PC-3 (cell line): Measurements from ENCODE around the gene PKP3. TPM values are rescaled to one million over a fixed set of nuclear protein-coding genes. Genes with fewer than 3 reads are reported as not detected.

Source experiments
- ATAC-seq: fragments of 200-7000 bp; cut with Tn5 transposase; 2 replicates; pipeline ENCODE4 v1.9.1; 2020; ENCODE audit warnings: mild to moderate bottlenecking, moderate library complexity
- BruUV-seq: library from RNA; stranded (reverse); fragments of 400-500 nt; replicated peaks from 2 replicates; lab custom pipeline; 2021; lab: Mats Ljungman, UMichigan
- CTCF ChIA-PET: fragments of 300-600 bp; sonication (Branson Sonifier 250); formaldehyde crosslinking; loops from one replicate; lab custom pipeline; 2022; ENCODE audit warnings: antibody characterized with exemption; lab: Charles Lee
- POLR2A ChIA-PET: fragments of 300-600 bp; sonication (Branson Sonifier 250); formaldehyde crosslinking; loops from one replicate; lab custom pipeline; 2022; ENCODE audit warnings: antibody characterized with exemption; ENCODE audit not compliant: unreplicated experiment; lab: Charles Lee
- DNase-seq: peaks from one replicate; pipeline ENCODE4 v3.0.0-alpha.2; 2015
- H2AFZ ChIP-seq: fragments of 300-600 bp; sonication (generic); 2 replicates; pipeline ENCODE4 v1.6.0; 2016; ENCODE audit warnings: antibody characterized with exemption, low read length
- H3F3A ChIP-seq: fragments of 300-600 bp; sonication (generic); one replicate; pipeline ENCODE4 v1.6.0; 2017; ENCODE audit warnings: antibody characterized with exemption, low read length, control low read depth, mild to moderate bottlenecking; ENCODE audit not compliant: unreplicated experiment
- H3K27ac ChIP-seq: fragments of 300-600 bp; sonication (generic); 2 replicates; pipeline ENCODE4 v1.5.1; 2016; ENCODE audit warnings: mild to moderate bottlenecking, low read length
- H3K27me3 ChIP-seq: fragments of 300-600 bp; sonication (generic); 2 replicates; pipeline ENCODE4 v1.6.1; 2016; ENCODE audit warnings: low read length, mixed read lengths
- H3K36me3 ChIP-seq: fragments of 300-600 bp; sonication (generic); 2 replicates; pipeline ENCODE4 v1.6.1; 2016; ENCODE audit warnings: low read depth, mixed run types, low read length, mixed read lengths
- H3K4me1 ChIP-seq: fragments of 300-600 bp; sonication (generic); 2 replicates; pipeline ENCODE4 v1.5.1; 2016; ENCODE audit warnings: low read length; ENCODE audit not compliant: insufficient read depth
- H3K4me2 ChIP-seq: fragments of 300-600 bp; sonication (generic); 2 replicates; pipeline ENCODE4 v1.6.0; 2016; ENCODE audit warnings: low read length
- H3K4me3 ChIP-seq: fragments of 300-600 bp; sonication (generic); 2 replicates; pipeline ENCODE4 v1.5.1; 2016; ENCODE audit warnings: mild to moderate bottlenecking, low read length, mixed read lengths
- H3K79me2 ChIP-seq: fragments of 300-600 bp; sonication (generic); 2 replicates; pipeline ENCODE4 v1.6.1; 2017; ENCODE audit warnings: low read length, mixed read lengths
- H3K9ac ChIP-seq: fragments of 300-600 bp; sonication (generic); 2 replicates; pipeline ENCODE4 v1.6.0; 2016; ENCODE audit warnings: mild to moderate bottlenecking, low read length
- H3K9me2 ChIP-seq: fragments of 300-600 bp; sonication (generic); replicated peaks from 2 replicates; pipeline ENCODE4 v1.6.1; 2016; ENCODE audit warnings: mixed run types, low read length, mixed read lengths
- H3K9me3 ChIP-seq: fragments of 300-600 bp; sonication (generic); 2 replicates; pipeline ENCODE4 v1.6.1; 2016; ENCODE audit warnings: low read length, mixed read lengths
- H4K20me1 ChIP-seq: fragments of 300-600 bp; sonication (generic); 2 replicates; pipeline ENCODE4 v1.6.1; 2016; ENCODE audit warnings: low read length, mixed read lengths
- CTCF ChIP-seq: fragments of 300-600 bp; sonication (generic); conservative IDR thresholded peaks from 2 replicates; pipeline ENCODE4 v1.5.1; 2017; ENCODE audit warnings: antibody characterized with exemption, low read depth, mild to moderate bottlenecking, low read length
- EZH2 ChIP-seq: fragments of 300-600 bp; sonication (generic); IDR thresholded peaks from one replicate; pipeline ENCODE4 v1.6.1; 2017; ENCODE audit warnings: antibody characterized with exemption, mild to moderate bottlenecking, low read length; ENCODE audit not compliant: unreplicated experiment
- EZH2phosphoT487 ChIP-seq: fragments of 300-600 bp; sonication (generic); IDR thresholded peaks from 2 replicates; pipeline ENCODE4 v1.6.1; 2018; ENCODE audit warnings: mild to moderate bottlenecking, antibody characterized with exemption, low read length, borderline replicate concordance
- intact Hi-C: fragments of 100-400 bp; cut with micrococcal nuclease; formaldehyde crosslinking; loops from 2 replicates; pipeline ENCODE4 v1.9.0; 2023
- total RNA-seq: library from RNA; depleted of rRNA; stranded (reverse); fragments of >200 nt; gene quantifications from 2 replicates; pipeline ENCODE4 v1.2.3, GENCODE V29; 2014; rRNA removed

PKP3 gene
- total RNA-seq, 1 experiment from 2014 or later, result 218 TPM

GRCh38 chr11:453564-453963 is 59.6 kb downstream of the PKP3 start:
- BruUV-seq, result no TSS peak
- intact Hi-C loops, result no loop called here

GRCh38 chr11:454043-454442 is 60.0 kb downstream of the PKP3 start:
- H3K4me1 ChIP-seq, result peaks cover 13% of the 10 kb centered on the region
- ChIA-PET CTCF (no interaction called here), POLR2A (no interaction called here)
- no peaks in the 10 kb centered on the region for H3K27me3 ChIP-seq
- no peaks in the 10 kb centered on the region for H3K9me3 ChIP-seq
- H3K27ac ChIP-seq, result no peak overlapping the region
- no peak overlapping the region for H3K4me3 ChIP-seq
- H4K20me1 ChIP-seq, result peaks cover 4% of the 10 kb centered on the region; the same call in 1 of the 2 replicates
- intact Hi-C loops, result no loop called here
- no peak for ATAC-seq
- no TSS peak for BruUV-seq
- no peak for DNase-seq
- no peak overlapping the region for H2AFZ ChIP-seq
- TF ChIP-seq EZH2phosphoT487 (no peak), CTCF (no peak), EZH2 (no peak)
- no peak overlapping the region for H3K9ac ChIP-seq
- 0 out of 2 replicates have a peak, but pooled peaks cover 2% of the 10 kb centered on the region for H3K36me3 ChIP-seq
- no peaks in the 10 kb centered on the region for H3F3A ChIP-seq
- H3K9me2 ChIP-seq, result no peaks in the 10 kb centered on the region
- H3K79me2 ChIP-seq, result peaks cover 84% of the 10 kb centered on the region
- H3K4me2 ChIP-seq, result no peak overlapping the region

More at GRCh38 chr11:453564-453963, 59.6 kb downstream of the PKP3 start:
- Histone ChIP-seq H3K9ac (no peak overlapping the region), H3K4me1 (peaks cover 18% of the 10 kb centered on the region), H3K36me3 (0 out of 2 replicates have a peak, but pooled peaks cover 2% of the 10 kb centered on the region), H2AFZ (no peak overlapping the region), H3K4me2 (no peak overlapping the region), H3K9me3 (no peaks in the 10 kb centered on the region), H3K27me3 (no peaks in the 10 kb centered on the region), H3K4me3 (no peak overlapping the region), H4K20me1 (peaks cover 4% of the 10 kb centered on the region; the same call in 1 of the 2 replicates), H3K27ac (no peak overlapping the region), H3K9me2 (no peaks in the 10 kb centered on the region), H3K79me2 (peaks cover 80% of the 10 kb centered on the region), H3F3A (no peaks in the 10 kb centered on the region)
- ChIA-PET POLR2A (no interaction called here), CTCF (no interaction called here)
- no peak for ATAC-seq
- no peak for DNase-seq
- TF ChIP-seq CTCF (no peak), EZH2 (no peak), EZH2phosphoT487 (no peak)

Other genes starting within 250 kb of the PKP3 start
- gene SCGB1C1, start 201.1 kb upstream of the PKP3 start, total RNA-seq, result not detected in 2 replicates
- gene BET1L, start 186.8 kb upstream of the PKP3 start, total RNA-seq, result 12.6 and 14.4 TPM in 2 replicates
- gene RIC8A, start 186.5 kb upstream of the PKP3 start, total RNA-seq, result 155 and 180 TPM in 2 replicates
- gene SIRT3, start 157.9 kb upstream of the PKP3 start, total RNA-seq, result 13.8 and 23.8 TPM in 2 replicates
- 226 and 255 TPM in 2 replicates for gene PSMD13, start 157.2 kb upstream of the PKP3 start, total RNA-seq
- not detected in 2 replicates for gene NLRP6, start 115.8 kb upstream of the PKP3 start, total RNA-seq
- gene PGGHG, start 105.1 kb upstream of the PKP3 start, total RNA-seq, result 10.6 and 12.4 TPM in 2 replicates
- gene IFITM5, start 94.7 kb upstream of the PKP3 start, total RNA-seq, result not detected in 2 replicates
- 36.3 and 49.0 TPM in 2 replicates for gene IFITM2, start 86.4 kb upstream of the PKP3 start, total RNA-seq
- 2.0 and 2.2 TPM in 2 replicates for gene IFITM1, start 80.2 kb upstream of the PKP3 start, total RNA-seq
- 91.6 and 97.6 TPM in 2 replicates for gene IFITM3, start 73.3 kb upstream of the PKP3 start, total RNA-seq
- 52.9 and 87.9 TPM in 2 replicates for gene B4GALNT4, start 24.7 kb upstream of the PKP3 start, total RNA-seq
- gene SIGIRR, start 20.8 kb downstream of the PKP3 start, total RNA-seq, result 85.4 and 112 TPM in 2 replicates
- 16.6 and 22.5 TPM in 2 replicates for gene ANO9, start 47.8 kb downstream of the PKP3 start, total RNA-seq
- 53.0 and 91.0 TPM in 2 replicates for gene PTDSS2, start 56.1 kb downstream of the PKP3 start, total RNA-seq
- gene RNH1, start 113.0 kb downstream of the PKP3 start, total RNA-seq, result 258 and 300 TPM in 2 replicates
- 128 and 167 TPM in 2 replicates for gene HRAS, start 141.4 kb downstream of the PKP3 start, total RNA-seq
- 1.0 and 1.5 TPM in 2 replicates for gene LRRC56, start 143.3 kb downstream of the PKP3 start, total RNA-seq
- gene LMNTD2, start 166.5 kb downstream of the PKP3 start, total RNA-seq, result 1.4 and 2.4 TPM in 2 replicates
- 58.6 and 79.7 TPM in 2 replicates for gene RASSF7, start 166.8 kb downstream of the PKP3 start, total RNA-seq
- gene PHRF1, start 182.3 kb downstream of the PKP3 start, total RNA-seq, result 41.4 and 52.4 TPM in 2 replicates
- 80.8 and 95.7 TPM in 2 replicates for gene IRF7, start 221.7 kb downstream of the PKP3 start, total RNA-seq
- gene CDHR5, start 230.7 kb downstream of the PKP3 start, total RNA-seq, result not detected in 2 replicates
- 2.2 TPM in 1 of 2 replicates, not detected in the other for gene SCT, start 233.0 kb downstream of the PKP3 start, total RNA-seq
- gene DRD4, start 243.1 kb downstream of the PKP3 start, total RNA-seq, result 0.11 TPM in 1 of 2 replicates, not detected in the other